Loucy (cell line): ENCODE data around the gene PITRM1.

ENCODE experiments used
- H2AFZ ChIP-seq: fragments of 200-600 bp; sonication (generic); 2 replicates; pipeline ENCODE4 v1.6.0; 2016; ENCODE audit warnings: antibody characterized with exemption, mild to moderate bottlenecking, low read length, moderate library complexity
- H3F3A ChIP-seq: fragments of 200-600 bp; 2 replicates; pipeline ENCODE4 v1.6.0; 2016; ENCODE audit warnings: antibody characterized with exemption, low read depth, mild to moderate bottlenecking
- H3K27me3 ChIP-seq: fragments of 200-600 bp; sonication (generic); 2 replicates; pipeline ENCODE4 v1.6.1; 2014; ENCODE audit warnings: low read length, mild to moderate bottlenecking; ENCODE audit not compliant: insufficient read depth, poor library complexity, severe bottlenecking
- H3K36me3 ChIP-seq: fragments of 200-600 bp; sonication (generic); 2 replicates; pipeline ENCODE4 v1.6.1; 2016; ENCODE audit warnings: low read length; ENCODE audit not compliant: insufficient read depth
- H3K4me1 ChIP-seq: fragments of 200-600 bp; sonication (generic); 2 replicates; pipeline ENCODE4 v1.5.1; 2014; ENCODE audit warnings: low read length, mild to moderate bottlenecking; ENCODE audit not compliant: insufficient read depth, poor library complexity, severe bottlenecking
- H3K4me2 ChIP-seq: fragments of 200-600 bp; sonication (generic); 2 replicates; pipeline ENCODE4 v1.6.0; 2014; ENCODE audit warnings: antibody characterized with exemption, low read length, low read depth, mild to moderate bottlenecking; ENCODE audit not compliant: poor library complexity, severe bottlenecking
- H3K4me3 ChIP-seq: fragments of 200-600 bp; sonication (generic); 2 replicates; pipeline ENCODE4 v1.5.1; 2014; ENCODE audit warnings: low read length, mild to moderate bottlenecking, mixed read lengths; ENCODE audit not compliant: poor library complexity, severe bottlenecking
- H3K79me2 ChIP-seq: fragments of 200-600 bp; sonication (generic); 2 replicates; pipeline ENCODE4 v1.6.1; 2014; ENCODE audit warnings: low read length; ENCODE audit not compliant: insufficient read depth
- H3K9ac ChIP-seq: fragments of 200-600 bp; sonication (generic); 2 replicates; pipeline ENCODE4 v1.6.0; 2014; ENCODE audit warnings: mild to moderate bottlenecking, low read depth, low read length, moderate library complexity; ENCODE audit not compliant: poor library complexity, severe bottlenecking
- H3K9me2 ChIP-seq: fragments of 200-600 bp; sonication (generic); replicated peaks from 2 replicates; pipeline ENCODE4 v1.6.1; 2016; ENCODE audit warnings: low read depth, low read length, mixed read lengths
- H3K9me3 ChIP-seq: fragments of 200-600 bp; sonication (generic); 2 replicates; pipeline ENCODE4 v1.6.1; 2014; ENCODE audit warnings: mild to moderate bottlenecking, antibody characterized with exemption, low read length, low read depth; ENCODE audit not compliant: insufficient read depth
- H4K20me1 ChIP-seq: fragments of 200-600 bp; sonication (generic); 2 replicates; pipeline ENCODE4 v1.6.0; 2014; ENCODE audit warnings: antibody characterized with exemption, low read length, mild to moderate bottlenecking; ENCODE audit not compliant: insufficient read depth, poor library complexity, severe bottlenecking
- CTCF ChIP-seq: fragments of 200-600 bp; sonication (generic); conservative IDR thresholded peaks from 2 replicates; pipeline ENCODE4 v1.5.1; 2014; ENCODE audit warnings: mild to moderate bottlenecking, antibody characterized with exemption, low read length
- EZH2phosphoT487 ChIP-seq: fragments of 200-600 bp; IDR thresholded peaks from 2 replicates; pipeline ENCODE4 v1.6.1; 2018; ENCODE audit warnings: antibody characterized with exemption, mild to moderate bottlenecking, moderate library complexity, borderline replicate concordance

PITRM1 gene

GRCh38 chr10:3090388-3090787 is 82.2 kb downstream of the PITRM1 start:
- H3K9me2 ChIP-seq, result no peaks in the 10 kb centered on the region
- peaks cover 30% of the 10 kb centered on the region for H3K4me1 ChIP-seq
- H3K4me3 ChIP-seq, result no peak overlapping the region
- no peaks in the 10 kb centered on the region for H3K9me3 ChIP-seq
- H4K20me1 ChIP-seq, result peaks cover 88% of the 10 kb centered on the region
- H2AFZ ChIP-seq, result no peak overlapping the region
- no peak overlapping the region for H3K9ac ChIP-seq
- no peak overlapping the region for H3K4me2 ChIP-seq
- H3F3A ChIP-seq, result peaks cover 8% of the 10 kb centered on the region; the same call in 1 of the 2 replicates
- no peaks in the 10 kb centered on the region for H3K27me3 ChIP-seq
- TF ChIP-seq CTCF, result no peak
- TF ChIP-seq EZH2phosphoT487, result no peak
- peaks cover 66% of the 10 kb centered on the region; the same call in 1 of the 2 replicates for H3K36me3 ChIP-seq
- H3K79me2 ChIP-seq, result peaks cover 96% of the 10 kb centered on the region
